ENCODE measurements around the gene PBX3. TPM values are rescaled to one million over a fixed set of nuclear protein-coding genes. Genes with fewer than 3 reads are reported as not detected.

The PBX3 gene
- polyA plus RNA-seq, 1 donor = 11.2 TPM

- no peak for DNase-seq (ENCODE audit: low read depth)
These were observed 1.4 kb downstream of the PBX3 start for GRCh38 chr9:125748446-125749099.

GRCh38 chr9:125749287-125749935, 2.2 kb downstream of the PBX3 start:
- no peak for DNase-seq (ENCODE audit: low read depth)

GRCh38 chr9:125749951-125750626, 2.9 kb downstream of the PBX3 start:
- no peak for DNase-seq (ENCODE audit: low read depth)

- no peak for DNase-seq (ENCODE audit: low read depth)
These were observed 3.4 kb downstream of the PBX3 start for GRCh38 chr9:125750627-125751011.

GRCh38 chr9:125752070-125752628, 5.0 kb downstream of the PBX3 start:
- DNase-seq (ENCODE audit: low read depth) = no peak

- no peak for DNase-seq (ENCODE audit: low read depth)
These were observed 6.9 kb downstream of the PBX3 start for GRCh38 chr9:125754096-125754495.

- no peak for DNase-seq (ENCODE audit: low read depth)
These were observed 8.2 kb downstream of the PBX3 start for GRCh38 chr9:125755340-125755739.

GRCh38 chr9:125756518-125756917, 9.3 kb downstream of the PBX3 start:
- DNase-seq (ENCODE audit: low read depth) = no peak

GRCh38 chr9:125757834-125758233, 10.7 kb downstream of the PBX3 start:
- no peak for DNase-seq (ENCODE audit: low read depth)

- no peak for DNase-seq (ENCODE audit: low read depth)
These were observed 12.0 kb downstream of the PBX3 start for GRCh38 chr9:125758986-125759763.

GRCh38 chr9:125759764-125760129, 12.6 kb downstream of the PBX3 start:
- no peak for DNase-seq (ENCODE audit: low read depth)

- no peak for DNase-seq (ENCODE audit: low read depth)
These were observed 13.4 kb downstream of the PBX3 start for GRCh38 chr9:125760537-125760936.

GRCh38 chr9:125761676-125762450, 14.7 kb downstream of the PBX3 start:
- no peak for DNase-seq (ENCODE audit: low read depth)

GRCh38 chr9:125763394-125763801, 16.2 kb downstream of the PBX3 start:
- no peak for DNase-seq (ENCODE audit: low read depth)

GRCh38 chr9:125764198-125764597, 17.0 kb downstream of the PBX3 start:
- DNase-seq (ENCODE audit: low read depth) = no peak

GRCh38 chr9:125766468-125767221, 19.5 kb downstream of the PBX3 start:
- no peak for DNase-seq (ENCODE audit: low read depth)

GRCh38 chr9:125767349-125767748, 20.2 kb downstream of the PBX3 start:
- DNase-seq (ENCODE audit: low read depth) = no peak

- DNase-seq (ENCODE audit: low read depth) = no peak
These were observed 21.6 kb downstream of the PBX3 start for GRCh38 chr9:125768803-125769202.

GRCh38 chr9:125771037-125771436, 23.9 kb downstream of the PBX3 start:
- DNase-seq (ENCODE audit: low read depth) = no peak

- DNase-seq (ENCODE audit: low read depth) = no peak
These were observed 25.6 kb downstream of the PBX3 start for GRCh38 chr9:125772740-125773139.
